Keratinocyte (primary cell): ENCODE results near the gene MAGEA4. TPM values are rescaled to one million over a fixed set of nuclear protein-coding genes. Genes with fewer than 3 reads are reported as not detected.

Source experiments
- DNase-seq: peaks from one replicate; pipeline ENCODE4 v3.0.0-alpha.2; 2011; ENCODE audit warnings: low read depth, missing footprints, low spot score
- FAIRE-seq: peaks from 2 replicates; lab custom pipeline; 2011; peaks lifted over from hg19 to GRCh38; lab: Jason Lieb, UNC
- H2AFZ ChIP-seq: 2 replicates; pipeline ENCODE4 v1.6.0; 2012; ENCODE audit warnings: low read length, control low read depth, inconsistent platforms; ENCODE audit not compliant: control insufficient read depth
- H3K27ac ChIP-seq: 2 replicates; pipeline ENCODE4 v1.5.1; 2011; ENCODE audit warnings: low read length; ENCODE audit not compliant: control insufficient read depth, insufficient read depth
- H3K27me3 ChIP-seq: 3 replicates; pipeline ENCODE4 v1.6.0; 2011; ENCODE audit warnings: low read length; ENCODE audit not compliant: control insufficient read depth, insufficient read depth; ENCODE audit errors: extremely low read depth
- H3K36me3 ChIP-seq, 2 experiments: 2 replicates in 1 of 2; 3 replicates in 1 of 2; pipeline ENCODE4 v1.5.1; 2011; ENCODE audit warnings: low read length in 2 of 2, mild to moderate bottlenecking in 1 of 2; ENCODE audit not compliant: control insufficient read depth in 2 of 2, insufficient read depth in 2 of 2; ENCODE audit errors: extremely low read depth in 1 of 2
- H3K4me1 ChIP-seq: 3 replicates; pipeline ENCODE4 v1.5.1; 2011; ENCODE audit warnings: low read length; ENCODE audit not compliant: control insufficient read depth, insufficient read depth; ENCODE audit errors: extremely low read depth
- H3K4me2 ChIP-seq: 3 replicates; pipeline ENCODE4 v1.6.0; 2011; ENCODE audit warnings: low read depth, low read length; ENCODE audit not compliant: control insufficient read depth, insufficient read depth; ENCODE audit errors: extremely low read depth
- H3K4me3 ChIP-seq, 3 experiments: fragments of 200-600 bp in 1 of 3; sonication (generic) in 1 of 3; 2 replicates in 2 of 3; 3 replicates in 1 of 3; pipeline ENCODE4 v1.5.1; 2011 to 2016; ENCODE audit warnings: low read length in 3 of 3, mild to moderate bottlenecking in 3 of 3, control low read depth in 2 of 3, inconsistent platforms in 1 of 3, low read depth in 1 of 3, mixed read lengths in 1 of 3, mixed run types in 1 of 3, moderate library complexity in 1 of 3; ENCODE audit not compliant: control insufficient read depth in 2 of 3, insufficient read depth in 2 of 3; ENCODE audit errors: extremely low read depth in 1 of 3
- H3K79me2 ChIP-seq: 2 replicates; pipeline ENCODE4 v1.6.0; 2012; ENCODE audit warnings: low read length; ENCODE audit not compliant: control insufficient read depth, insufficient read depth
- H3K9ac ChIP-seq: 3 replicates; pipeline ENCODE4 v1.6.0; 2011; ENCODE audit warnings: low read length; ENCODE audit not compliant: control insufficient read depth, insufficient read depth; ENCODE audit errors: extremely low read depth
- H3K9me1 ChIP-seq: 3 replicates; pipeline ENCODE4 v1.6.0; 2011; ENCODE audit warnings: low read length; ENCODE audit not compliant: control insufficient read depth, insufficient read depth; ENCODE audit errors: extremely low read depth
- H3K9me3 ChIP-seq: 2 replicates; pipeline ENCODE4 v1.5.1; 2012; ENCODE audit warnings: low read depth, low read length; ENCODE audit not compliant: control insufficient read depth
- H4K20me1 ChIP-seq: 3 replicates; pipeline ENCODE4 v1.6.0; 2011; ENCODE audit warnings: low read length; ENCODE audit not compliant: control insufficient read depth, insufficient read depth; ENCODE audit errors: extremely low read depth
- EZH2 ChIP-seq: IDR thresholded peaks from one replicate; pipeline ENCODE4 v1.6.1; 2012; ENCODE audit warnings: inconsistent platforms, mild to moderate bottlenecking, low read length, moderate library complexity
- dilution Hi-C: fragments of 300-500 bp; cut with MboI; formaldehyde crosslinking; loops from one replicate; pipeline ENCODE4 v1.7.0; 2020; ENCODE audit warnings: low sequenced_read_pairs; ENCODE audit not compliant: extremely low pct_ligation_motif_present
- polyA plus RNA-seq, 5 experiments: library from polyadenylated mRNA; depleted of rRNA in 3 of 5; stranded (reverse) in 3 of 5; stranded (forward) in 1 of 5; unstranded in 1 of 5; fragments of >200 nt; gene quantifications; 1 replicate in 1 of 5; 2 replicates in 3 of 5; 3 replicates in 1 of 5; pipeline versions ENCODE4 v1.2.1 to v1.2.3, GENCODE V29; 2011 to 2012; ENCODE audit warnings: missing spikeins in 2 of 5, low read depth in 1 of 5, low replicate concordance in 1 of 5
- TF ChIP-seq, protein P1 (sequence below), 3 experiments: IDR thresholded peaks in 1 of 3; conservative IDR thresholded peaks in 1 of 3; optimal IDR thresholded peaks in 1 of 3; 2 replicates in 2 of 3; 3 replicates in 1 of 3; pipeline versions ENCODE3 to v1.5.1; 2011; ENCODE audit warnings: low read length in 3 of 3, mild to moderate bottlenecking in 3 of 3, moderate library complexity in 2 of 3, control low read depth in 1 of 3, inconsistent platforms in 1 of 3; ENCODE audit not compliant: insufficient read depth in 2 of 3; ENCODE audit errors: extremely low read depth in 1 of 3

The MAGEA4 gene
- polyA plus RNA-seq, 1 donor (not counting 4 experiments of a cell fraction or from before 2014, with no cell fraction given): not detected

DNA sequence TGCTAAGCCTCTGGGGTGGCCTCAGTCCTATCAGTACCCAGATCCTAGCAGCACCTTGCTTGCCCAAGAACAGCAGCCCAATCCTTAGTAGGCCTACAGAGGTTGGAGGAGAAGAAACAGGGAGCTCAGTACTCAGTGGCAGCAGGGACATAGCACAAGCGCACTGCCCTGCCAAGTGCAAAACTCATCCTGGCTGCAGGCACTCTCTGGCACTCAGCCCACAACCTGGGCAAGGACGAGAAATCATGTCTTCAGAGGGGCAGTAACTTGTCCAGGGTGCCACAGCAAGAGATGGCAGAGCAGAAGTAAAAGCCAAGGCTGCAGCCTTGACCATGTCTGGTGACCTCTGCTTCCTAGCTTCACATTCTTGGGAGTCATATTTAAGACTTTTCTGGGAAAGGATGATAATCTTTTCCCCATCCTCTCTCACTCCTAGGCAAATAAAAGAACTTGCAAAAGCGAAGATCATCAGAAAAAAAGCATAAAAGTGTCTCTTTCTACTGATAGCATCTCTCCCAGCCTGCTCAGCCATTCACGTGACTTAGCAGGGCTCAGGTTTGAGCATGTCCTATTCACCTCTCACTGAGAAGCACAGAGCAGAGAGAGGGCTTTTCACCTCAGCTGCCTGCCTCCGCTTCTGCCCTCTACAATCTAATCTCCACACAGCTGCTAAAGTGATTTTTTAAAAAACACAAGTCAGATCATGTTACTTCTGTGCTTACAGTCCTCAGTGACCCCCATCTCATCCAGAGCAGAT lies 37.2 kb upstream of the MAGEA4 start:
- Histone ChIP-seq H3K36me3 (no peaks in the 10 kb centered on the region), H3K27me3 (no peaks in the 10 kb centered on the region), H3K4me3 (no peak overlapping the region), H2AFZ (no peak overlapping the region), H3K9ac (no peak overlapping the region), H3K9me1 (no peaks in the 10 kb centered on the region), H4K20me1 (no peaks in the 10 kb centered on the region), H3K4me2 (peak overlapping the region; percentile 41), H3K79me2 (no peaks in the 10 kb centered on the region), H3K9me3 (no peaks in the 10 kb centered on the region), H3K27ac (no peak overlapping the region), H3K4me1 (peaks cover 11% of the 10 kb centered on the region)
- dilution Hi-C loops: no loop called here
- DNase-seq (no peak), FAIRE-seq (no peak)
- TF ChIP-seq, protein P1, sequence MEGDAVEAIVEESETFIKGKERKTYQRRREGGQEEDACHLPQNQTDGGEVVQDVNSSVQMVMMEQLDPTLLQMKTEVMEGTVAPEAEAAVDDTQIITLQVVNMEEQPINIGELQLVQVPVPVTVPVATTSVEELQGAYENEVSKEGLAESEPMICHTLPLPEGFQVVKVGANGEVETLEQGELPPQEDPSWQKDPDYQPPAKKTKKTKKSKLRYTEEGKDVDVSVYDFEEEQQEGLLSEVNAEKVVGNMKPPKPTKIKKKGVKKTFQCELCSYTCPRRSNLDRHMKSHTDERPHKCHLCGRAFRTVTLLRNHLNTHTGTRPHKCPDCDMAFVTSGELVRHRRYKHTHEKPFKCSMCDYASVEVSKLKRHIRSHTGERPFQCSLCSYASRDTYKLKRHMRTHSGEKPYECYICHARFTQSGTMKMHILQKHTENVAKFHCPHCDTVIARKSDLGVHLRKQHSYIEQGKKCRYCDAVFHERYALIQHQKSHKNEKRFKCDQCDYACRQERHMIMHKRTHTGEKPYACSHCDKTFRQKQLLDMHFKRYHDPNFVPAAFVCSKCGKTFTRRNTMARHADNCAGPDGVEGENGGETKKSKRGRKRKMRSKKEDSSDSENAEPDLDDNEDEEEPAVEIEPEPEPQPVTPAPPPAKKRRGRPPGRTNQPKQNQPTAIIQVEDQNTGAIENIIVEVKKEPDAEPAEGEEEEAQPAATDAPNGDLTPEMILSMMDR (optimal IDR thresholded peaks at IDR 0.05 in 1 of 3, IDR thresholded peaks at IDR 0.05 in 1 of 3, conservative IDR thresholded peaks at IDR 0.05 in 1 of 3; ENCODE audit: extremely low read depth in 1 of 3, insufficient read depth in 2 of 3, low read length in 3 of 3): no peak
- no peak for TF ChIP-seq EZH2

DNA sequence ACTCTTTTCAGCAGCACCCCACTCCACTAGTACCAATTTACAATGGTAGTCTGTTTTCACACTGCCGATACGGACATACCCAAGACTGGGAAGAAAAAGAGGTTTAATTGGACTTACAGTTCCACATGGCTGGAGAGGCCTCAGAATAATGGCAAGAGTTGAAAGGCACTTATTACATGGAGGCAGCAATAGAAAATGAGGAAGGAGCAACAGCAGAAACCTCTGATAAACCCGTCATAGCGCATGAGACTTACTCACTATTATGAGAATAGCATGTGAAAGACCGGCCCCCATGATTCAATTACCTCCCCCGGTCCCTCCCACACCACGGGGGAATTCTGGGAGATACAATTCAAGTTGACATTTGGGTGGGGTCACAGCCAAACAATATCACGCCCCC lies 34.1 kb upstream of the MAGEA4 start:
- Histone ChIP-seq H4K20me1 (no peaks in the 10 kb centered on the region), H3K79me2 (no peaks in the 10 kb centered on the region), H3K9me1 (no peaks in the 10 kb centered on the region), H3K4me1 (peaks cover 6% of the 10 kb centered on the region), H3K4me2 (no peak overlapping the region), H2AFZ (no peak overlapping the region), H3K9me3 (no peaks in the 10 kb centered on the region), H3K9ac (no peak overlapping the region), H3K4me3 (no peak overlapping the region), H3K36me3 (no peaks in the 10 kb centered on the region), H3K27ac (no peak overlapping the region), H3K27me3 (no peaks in the 10 kb centered on the region)
- no peak for TF ChIP-seq EZH2
- TF ChIP-seq, protein P1 (optimal IDR thresholded peaks at IDR 0.05 in 1 of 3, IDR thresholded peaks at IDR 0.05 in 1 of 3, conservative IDR thresholded peaks at IDR 0.05 in 1 of 3; ENCODE audit: extremely low read depth in 1 of 3, insufficient read depth in 2 of 3, low read length in 3 of 3): no peak
- DNase-seq (no peak), FAIRE-seq (no peak)
- dilution Hi-C loops: no loop called here
